K562 (cell line): ENCODE measurements around the gene CACNA1I. TPM values are rescaled to one million over a fixed set of nuclear protein-coding genes. Genes with fewer than 3 reads are reported as not detected.

Experiments used
- ATAC-seq: fragments of 200-7000 bp; cut with Tn5 transposase; 3 replicates; pipeline ENCODE4 v1.9.1; 2020; ENCODE audit warnings: moderate library complexity
- BruUV-seq: library from RNA; stranded (reverse); fragments of 400-500 nt; replicated peaks from 2 replicates; lab custom pipeline; 2021; lab: Mats Ljungman, UMichigan
- CTCF ChIA-PET: fragments of 300-600 bp; formaldehyde crosslinking; extraction: SDS; loops from one replicate; lab custom pipeline; 2021; ENCODE audit warnings: low intra/inter-chr PET ratio; lab: Yijun Ruan, JAX
- POLR2A ChIA-PET: fragments of 300-600, 350-650 bp; sonication (Branson Sonifier 250); formaldehyde crosslinking; extraction: SDS; loops from one replicate; lab custom pipeline; 2021; ENCODE audit warnings: antibody characterized with exemption, inconsistent platforms; lab: Yijun Ruan, JAX
- DNase-seq, 4 experiments: peaks; one replicate each; pipeline versions ENCODE4 v3.0.0 to v3.0.0-alpha.2; 2011 to 2018; ENCODE audit warnings: low spot score in 3 of 4, mixed read lengths in 3 of 4; ENCODE audit errors: extremely low read depth in 1 of 4
- FAIRE-seq: peaks from 2 replicates; lab custom pipeline; 2011; peaks lifted over from hg19 to GRCh38; lab: Jason Lieb, UNC
- H2AFZ ChIP-seq: 2 replicates; pipeline ENCODE4 v1.6.0; 2011; ENCODE audit warnings: low read depth, low read length, control low read depth, inconsistent platforms
- H3K27ac ChIP-seq: fragments of 200-600 bp; 3 replicates; pipeline ENCODE4 v1.8.0; 2011; ENCODE audit warnings: low read depth, mild to moderate bottlenecking, control low read depth, inconsistent platforms, low read length, moderate library complexity, mixed read lengths; ENCODE audit errors: extremely low read depth
- H3K27me3 ChIP-seq, 2 experiments: fragments of 300-600 bp in 1 of 2; 2 replicates in 1 of 2; 3 replicates in 1 of 2; pipeline versions ENCODE4 v1.6.0 to v1.8.0; 2011; ENCODE audit warnings: inconsistent platforms in 2 of 2, low read length in 2 of 2, mild to moderate bottlenecking in 1 of 2, mixed read lengths in 1 of 2, moderate library complexity in 1 of 2; ENCODE audit not compliant: control insufficient read depth in 2 of 2, insufficient read depth in 2 of 2
- H3K36me3 ChIP-seq: fragments of 300-600 bp; 3 replicates; pipeline ENCODE4 v1.8.0; 2011; ENCODE audit warnings: mild to moderate bottlenecking, low read length, inconsistent platforms; ENCODE audit not compliant: control insufficient read depth, insufficient read depth
- H3K4me1 ChIP-seq, 2 experiments: fragments of 200-600 bp in 1 of 2; replicated peaks in 1 of 2; 2 replicates in 1 of 2; 3 replicates in 1 of 2; pipeline versions ENCODE4 v1.5.1 to v1.8.0; 2011; ENCODE audit warnings: inconsistent platforms in 2 of 2, low read length in 2 of 2, mild to moderate bottlenecking in 1 of 2, mixed read lengths in 1 of 2, moderate library complexity in 1 of 2; ENCODE audit not compliant: control insufficient read depth in 2 of 2, insufficient read depth in 2 of 2
- H3K4me2 ChIP-seq: 2 replicates; pipeline ENCODE4 v1.6.1; 2011; ENCODE audit warnings: low read length, control low read depth, inconsistent platforms, mixed read lengths; ENCODE audit not compliant: insufficient read depth
- H3K4me3 ChIP-seq: fragments of 200-600 bp; sonication (generic), shearing (Covaris generic); 2 replicates; pipeline ENCODE4 v1.5.1; 2016; ENCODE audit warnings: control low read depth, inconsistent platforms
- H3K79me2 ChIP-seq: fragments of 200-600 bp; 3 replicates; pipeline ENCODE4 v1.8.0; 2011; ENCODE audit warnings: low read length, inconsistent platforms; ENCODE audit not compliant: control insufficient read depth, insufficient read depth
- H3K9ac ChIP-seq, 2 experiments: 2 replicates each; pipeline versions ENCODE4 v1.6.0 to v1.6.1; 2011; ENCODE audit warnings: low read depth in 2 of 2, low read length in 2 of 2, control low read depth in 1 of 2, inconsistent platforms in 1 of 2, mild to moderate bottlenecking in 1 of 2, mixed read lengths in 1 of 2; ENCODE audit not compliant: insufficient read depth in 1 of 2
- H3K9me1 ChIP-seq: one replicate; pipeline ENCODE4 v1.6.0; 2011; ENCODE audit warnings: inconsistent platforms, mild to moderate bottlenecking, low read length, moderate library complexity; ENCODE audit not compliant: control insufficient read depth, insufficient read depth
- H3K9me3 ChIP-seq: replicated peaks from 2 replicates; pipeline ENCODE4 v1.5.1; 2011; ENCODE audit warnings: low read depth, low read length, inconsistent platforms; ENCODE audit not compliant: control insufficient read depth, insufficient read depth
- H4K20me1 ChIP-seq: replicated peaks from 2 replicates; pipeline ENCODE4 v1.6.1; 2011; ENCODE audit warnings: low read length, inconsistent platforms, mixed read lengths; ENCODE audit not compliant: control insufficient read depth, insufficient read depth
- ARNT ChIP-seq, 2 experiments: fragments of 450-650 bp; IDR thresholded peaks; 2 replicates each; pipeline ENCODE4 v1.6.1; 2016; ENCODE audit warnings: mild to moderate bottlenecking in 1 of 2
- ESRRA ChIP-seq: fragments of 450-650 bp; IDR thresholded peaks from 2 replicates; pipeline ENCODE4 v1.6.1; 2014; ENCODE audit warnings: low read depth, mild to moderate bottlenecking, moderate library complexity, borderline replicate concordance
- KDM4B ChIP-seq, 2 experiments: fragments of 450-650 bp in 1 of 2; sonication (generic) in 1 of 2; IDR thresholded peaks; 2 replicates each; pipeline ENCODE4 v1.6.1; 2016 to 2017; ENCODE audit warnings: borderline replicate concordance in 2 of 2, antibody characterized with exemption in 1 of 2, low read depth in 1 of 2, mild to moderate bottlenecking in 1 of 2
- PRMT5 ChIP-seq: sonication (generic); formaldehyde crosslinking; IDR thresholded peaks from 2 replicates; pipeline ENCODE4 v1.5.0; 2020; ENCODE audit warnings: missing genetic modification reagents
- TAF7 ChIP-seq: fragments of 450-650 bp; IDR thresholded peaks from 2 replicates; pipeline ENCODE4 v1.6.1; 2016; ENCODE audit warnings: missing genetic modification characterization, missing compliant biosample characterization
- ZEB2 ChIP-seq: fragments of 450-650 bp; IDR thresholded peaks from 2 replicates; pipeline ENCODE4 v1.6.1; 2016
- WGBS: fragments of 100-300 bp; shearing (Covaris generic); methylation state at CpG from one replicate; pipeline ENCODE4 v1.1.6; 2016; ENCODE audit warnings: low coverage, mixed read lengths; ENCODE audit not compliant: insufficient coverage; ENCODE audit errors: missing lambda C conversion rate; 5-methylcytosine and 5-hydroxymethylcytosine counted together
- in situ Hi-C: fragments of 300-500 bp; cut with MboI; formaldehyde crosslinking; loops from 4 replicates; pipeline ENCODE4 v1.15.0; 2018; ENCODE audit warnings: inconsistent platforms, mixed read lengths
- intact Hi-C: fragments of 100-400 bp; cut with micrococcal nuclease; formaldehyde crosslinking; loops from 2 replicates; pipeline ENCODE4 v1.14.2; 2022
- polyA plus RNA-seq, 8 experiments: library from polyadenylated mRNA; depleted of rRNA in 4 of 8; stranded (reverse) in 5 of 8; unstranded in 3 of 8; fragments of >200 nt; fragmentation: Nextera tagmentation in 2 of 8; fragmentation: Illumina TruSeq in 1 of 8; extraction: Ambion mirVana in 2 of 8; extraction: Trizol in 1 of 8; gene quantifications; 2 replicates each; pipeline versions ENCODE4 v1.2.1 to v1.2.3, GENCODE V29; 2011 to 2014; ENCODE audit warnings: inconsistent platforms in 1 of 8, missing spikeins in 1 of 8
- total RNA-seq, 7 experiments: library from RNA; depleted of rRNA in 6 of 7; stranded (reverse); fragments of >200 nt in 6 of 7; fragmentation: Illumina TruSeq in 2 of 7; extraction: Trizol in 2 of 7; gene quantifications; 2 replicates each; pipeline versions ENCODE4 v1.2.1 to v1.2.3, GENCODE V29; 2011 to 2021; ENCODE audit warnings: low replicate concordance in 1 of 7
- TF ChIP-seq, protein P1 (sequence below), 3 experiments: IDR thresholded peaks in 2 of 3; conservative IDR thresholded peaks in 1 of 3; 2 replicates each; pipeline ENCODE4 v1.5.1; 2011 to 2012; ENCODE audit warnings: low read length in 3 of 3, mild to moderate bottlenecking in 3 of 3, control low read depth in 2 of 3, improper control_type of control experiment in 1 of 3, inconsistent platforms in 1 of 3, low read depth in 1 of 3, mixed read lengths in 1 of 3, moderate library complexity in 1 of 3; ENCODE audit not compliant: insufficient read depth in 2 of 3
- TF ChIP-seq, protein P2 (sequence below): sonication (generic); formaldehyde crosslinking; IDR thresholded peaks from 2 replicates; pipeline ENCODE4 v1.8.1; 2023; ENCODE audit warnings: mild to moderate bottlenecking, missing genetic modification reagents
- TF ChIP-seq, protein P3 (sequence below), 2 experiments: IDR thresholded peaks; 2 replicates each; pipeline ENCODE4 v1.6.1; 2012; ENCODE audit warnings: improper control_type of control experiment in 2 of 2, low read depth in 2 of 2, low read length in 2 of 2, borderline replicate concordance in 1 of 2
- TF ChIP-seq, protein P4 (sequence below): fragments of 250-450 bp; sonication (Bioruptor Pico); IDR thresholded peaks from 2 replicates; pipeline ENCODE4 v1.8.0; 2021; ENCODE audit warnings: moderate library complexity, mild to moderate bottlenecking, inconsistent platforms

CACNA1I gene
- total and polyA plus RNA-seq, 9 of the 15 experiments (the other 6 are each of a cell fraction or from before 2014, with no cell fraction given), result 0.01 to 0.79 (median 0.32) TPM; not detected in 1

DNA sequence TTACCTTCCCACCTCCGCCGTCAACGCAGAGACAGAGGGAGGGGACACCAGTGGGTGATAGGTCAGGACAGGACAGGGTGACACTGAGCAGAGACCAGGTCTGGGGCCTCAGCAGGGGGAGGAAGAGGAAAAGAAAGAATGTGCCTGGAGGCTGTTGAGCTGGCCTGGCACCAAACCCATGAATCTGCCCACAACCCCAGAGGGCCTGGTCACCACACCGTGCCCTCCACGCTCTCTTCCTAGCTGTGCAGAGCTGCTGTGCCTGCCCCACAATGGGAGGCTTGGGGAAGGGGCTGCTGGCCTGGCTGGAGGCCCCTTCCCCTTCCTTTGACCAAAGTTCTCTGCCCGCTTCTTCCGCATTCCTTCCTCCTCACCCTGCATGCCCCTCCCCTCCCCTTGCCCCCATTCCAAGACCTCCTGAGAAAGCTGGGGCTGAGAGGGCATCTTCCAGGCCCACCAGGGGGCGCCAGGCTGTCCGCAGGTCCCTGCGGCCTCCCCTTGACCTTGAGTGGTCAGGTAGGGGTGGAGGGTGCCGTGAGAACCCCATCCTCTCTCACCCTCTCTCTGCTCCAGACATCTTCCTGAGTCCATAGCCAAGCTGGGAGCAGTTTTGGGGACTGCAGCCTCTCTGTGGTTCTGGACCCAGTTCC is 11.0 kb upstream of the CACNA1I start (continued):
- TF ChIP-seq, protein P1, sequence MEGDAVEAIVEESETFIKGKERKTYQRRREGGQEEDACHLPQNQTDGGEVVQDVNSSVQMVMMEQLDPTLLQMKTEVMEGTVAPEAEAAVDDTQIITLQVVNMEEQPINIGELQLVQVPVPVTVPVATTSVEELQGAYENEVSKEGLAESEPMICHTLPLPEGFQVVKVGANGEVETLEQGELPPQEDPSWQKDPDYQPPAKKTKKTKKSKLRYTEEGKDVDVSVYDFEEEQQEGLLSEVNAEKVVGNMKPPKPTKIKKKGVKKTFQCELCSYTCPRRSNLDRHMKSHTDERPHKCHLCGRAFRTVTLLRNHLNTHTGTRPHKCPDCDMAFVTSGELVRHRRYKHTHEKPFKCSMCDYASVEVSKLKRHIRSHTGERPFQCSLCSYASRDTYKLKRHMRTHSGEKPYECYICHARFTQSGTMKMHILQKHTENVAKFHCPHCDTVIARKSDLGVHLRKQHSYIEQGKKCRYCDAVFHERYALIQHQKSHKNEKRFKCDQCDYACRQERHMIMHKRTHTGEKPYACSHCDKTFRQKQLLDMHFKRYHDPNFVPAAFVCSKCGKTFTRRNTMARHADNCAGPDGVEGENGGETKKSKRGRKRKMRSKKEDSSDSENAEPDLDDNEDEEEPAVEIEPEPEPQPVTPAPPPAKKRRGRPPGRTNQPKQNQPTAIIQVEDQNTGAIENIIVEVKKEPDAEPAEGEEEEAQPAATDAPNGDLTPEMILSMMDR (IDR thresholded peaks at IDR 0.05 in 2 of 3, conservative IDR thresholded peaks at IDR 0.05 in 1 of 3; ENCODE audit: insufficient read depth in 2 of 3, low read depth in 1 of 3, low read length in 3 of 3), result peak; percentile 64 to 69 (median 65)

DNA sequence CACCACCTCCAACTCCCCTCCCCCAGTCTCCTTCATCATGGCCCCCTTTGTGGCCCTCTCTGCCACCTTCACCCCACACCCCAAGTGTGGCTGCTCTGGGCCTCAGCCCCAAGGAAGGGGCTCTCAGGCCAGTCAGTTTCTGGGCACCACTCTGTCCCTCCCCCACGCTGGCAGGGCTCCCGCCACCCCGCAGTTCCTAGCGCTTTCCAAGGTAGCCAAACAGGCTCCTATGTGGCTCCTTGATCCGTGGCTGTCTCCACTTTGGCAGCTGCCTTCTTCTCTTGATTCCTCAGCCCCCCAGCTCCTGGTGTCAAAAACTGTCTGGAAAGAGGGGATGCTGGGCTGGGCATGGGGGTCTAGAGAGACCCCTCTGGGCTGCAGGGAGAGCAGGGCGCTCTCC is 10.4 kb upstream of the CACNA1I start:
- Histone ChIP-seq H3K9ac (no peak overlapping the region), H3K79me2 (no peaks in the 10 kb centered on the region), H3K4me1 (peaks cover 0 to 31% of the 10 kb centered on the region in 2 experiments; a peak in 3 of 5 replicates), H3K9me3 (no peaks in the 10 kb centered on the region), H3K36me3 (no peaks in the 10 kb centered on the region), H3K9me1 (no peaks in the 10 kb centered on the region), H3K27ac (no peak overlapping the region), H4K20me1 (0 out of 2 replicates have a peak, but pooled peaks cover 4% of the 10 kb centered on the region), H2AFZ (no peak overlapping the region), H3K27me3 (no peaks in the 10 kb centered on the region), H3K4me2 (no peak overlapping the region), H3K4me3 (no peak overlapping the region)
- ChIA-PET POLR2A (interaction anchor here (0.6 to 0.7 kb wide), 3 partner anchors 9 to 50 kb away, joined by 3 read pairs; no protein-coding TSS in a partner anchor), CTCF (interaction anchor here (0.9 to 1.1 kb wide), 2 partner anchors 25 to 464 kb away, joined by 3 to 6 read pairs; no protein-coding TSS in a partner anchor)
- WGBS, result 67% methylated on average over 6 of the region's 6 CpGs
- BruUV-seq, result no TSS peak
- no peak for FAIRE-seq
- in situ Hi-C loops (no loop called here), intact Hi-C loops (no loop called here)
- ATAC-seq, result no peak
- no peak for DNase-seq
- TF ChIP-seq, protein P2, sequence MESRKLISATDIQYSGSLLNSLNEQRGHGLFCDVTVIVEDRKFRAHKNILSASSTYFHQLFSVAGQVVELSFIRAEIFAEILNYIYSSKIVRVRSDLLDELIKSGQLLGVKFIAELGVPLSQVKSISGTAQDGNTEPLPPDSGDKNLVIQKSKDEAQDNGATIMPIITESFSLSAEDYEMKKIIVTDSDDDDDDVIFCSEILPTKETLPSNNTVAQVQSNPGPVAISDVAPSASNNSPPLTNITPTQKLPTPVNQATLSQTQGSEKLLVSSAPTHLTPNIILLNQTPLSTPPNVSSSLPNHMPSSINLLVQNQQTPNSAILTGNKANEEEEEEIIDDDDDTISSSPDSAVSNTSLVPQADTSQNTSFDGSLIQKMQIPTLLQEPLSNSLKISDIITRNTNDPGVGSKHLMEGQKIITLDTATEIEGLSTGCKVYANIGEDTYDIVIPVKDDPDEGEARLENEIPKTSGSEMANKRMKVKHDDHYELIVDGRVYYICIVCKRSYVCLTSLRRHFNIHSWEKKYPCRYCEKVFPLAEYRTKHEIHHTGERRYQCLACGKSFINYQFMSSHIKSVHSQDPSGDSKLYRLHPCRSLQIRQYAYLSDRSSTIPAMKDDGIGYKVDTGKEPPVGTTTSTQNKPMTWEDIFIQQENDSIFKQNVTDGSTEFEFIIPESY (CRISPR knock-in tag), result peak; percentile 84
- TF ChIP-seq TAF7 (tag) (no peak), KDM4B (IDR thresholded peaks at IDR 0.05; ENCODE audit: borderline replicate concordance in 2 of 2, low read depth in 1 of 2) (no peak), ESRRA (0 out of 2 replicates have a peak, but pooled peaks have one; percentile 3), ARNT (IDR thresholded peaks at IDR 0.05) (no peak), ZEB2 (no peak), PRMT5 (CRISPR knock-in tag) (no peak)
- TF ChIP-seq, protein P3, sequence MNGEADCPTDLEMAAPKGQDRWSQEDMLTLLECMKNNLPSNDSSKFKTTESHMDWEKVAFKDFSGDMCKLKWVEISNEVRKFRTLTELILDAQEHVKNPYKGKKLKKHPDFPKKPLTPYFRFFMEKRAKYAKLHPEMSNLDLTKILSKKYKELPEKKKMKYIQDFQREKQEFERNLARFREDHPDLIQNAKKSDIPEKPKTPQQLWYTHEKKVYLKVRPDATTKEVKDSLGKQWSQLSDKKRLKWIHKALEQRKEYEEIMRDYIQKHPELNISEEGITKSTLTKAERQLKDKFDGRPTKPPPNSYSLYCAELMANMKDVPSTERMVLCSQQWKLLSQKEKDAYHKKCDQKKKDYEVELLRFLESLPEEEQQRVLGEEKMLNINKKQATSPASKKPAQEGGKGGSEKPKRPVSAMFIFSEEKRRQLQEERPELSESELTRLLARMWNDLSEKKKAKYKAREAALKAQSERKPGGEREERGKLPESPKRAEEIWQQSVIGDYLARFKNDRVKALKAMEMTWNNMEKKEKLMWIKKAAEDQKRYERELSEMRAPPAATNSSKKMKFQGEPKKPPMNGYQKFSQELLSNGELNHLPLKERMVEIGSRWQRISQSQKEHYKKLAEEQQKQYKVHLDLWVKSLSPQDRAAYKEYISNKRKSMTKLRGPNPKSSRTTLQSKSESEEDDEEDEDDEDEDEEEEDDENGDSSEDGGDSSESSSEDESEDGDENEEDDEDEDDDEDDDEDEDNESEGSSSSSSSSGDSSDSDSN (IDR thresholded peaks at IDR 0.05; ENCODE audit: borderline replicate concordance in 1 of 2, low read depth in 2 of 2, low read length in 2 of 2), result no peak
- TF ChIP-seq, protein P4, sequence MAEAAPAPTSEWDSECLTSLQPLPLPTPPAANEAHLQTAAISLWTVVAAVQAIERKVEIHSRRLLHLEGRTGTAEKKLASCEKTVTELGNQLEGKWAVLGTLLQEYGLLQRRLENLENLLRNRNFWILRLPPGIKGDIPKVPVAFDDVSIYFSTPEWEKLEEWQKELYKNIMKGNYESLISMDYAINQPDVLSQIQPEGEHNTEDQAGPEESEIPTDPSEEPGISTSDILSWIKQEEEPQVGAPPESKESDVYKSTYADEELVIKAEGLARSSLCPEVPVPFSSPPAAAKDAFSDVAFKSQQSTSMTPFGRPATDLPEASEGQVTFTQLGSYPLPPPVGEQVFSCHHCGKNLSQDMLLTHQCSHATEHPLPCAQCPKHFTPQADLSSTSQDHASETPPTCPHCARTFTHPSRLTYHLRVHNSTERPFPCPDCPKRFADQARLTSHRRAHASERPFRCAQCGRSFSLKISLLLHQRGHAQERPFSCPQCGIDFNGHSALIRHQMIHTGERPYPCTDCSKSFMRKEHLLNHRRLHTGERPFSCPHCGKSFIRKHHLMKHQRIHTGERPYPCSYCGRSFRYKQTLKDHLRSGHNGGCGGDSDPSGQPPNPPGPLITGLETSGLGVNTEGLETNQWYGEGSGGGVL, result no peak
